ENCODE results near the gene SCRT2. TPM values are rescaled to one million over a fixed set of nuclear protein-coding genes. Genes with fewer than 3 reads are reported as not detected.

The SCRT2 gene
- total RNA-seq, 4 donors from 2014 or later: not detected

DNA sequence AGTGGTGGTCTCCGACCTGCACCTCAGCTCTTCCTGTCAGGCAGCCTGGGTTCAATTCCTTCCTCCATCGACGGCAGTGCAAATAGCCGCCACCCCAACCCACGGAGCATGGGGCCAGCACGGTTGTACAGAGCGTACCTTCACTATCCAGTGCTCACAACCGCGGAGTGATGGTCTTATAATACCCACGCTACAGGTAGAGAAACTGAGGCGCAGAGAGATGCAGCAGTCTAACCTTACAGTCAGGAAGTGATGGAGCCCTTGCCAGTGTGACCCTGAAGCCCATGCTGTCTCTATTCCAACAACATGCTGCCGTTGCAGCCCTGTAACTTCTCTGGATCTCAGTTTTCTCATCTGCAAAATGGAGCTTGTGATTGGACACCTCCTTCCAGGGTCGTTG is 11.0 kb downstream of the SCRT2 start:
- TF ChIP-seq POLR2AphosphoS5 (IDR thresholded peaks at IDR 0.05): no peak
- no peak for TF ChIP-seq POLR2A (IDR thresholded peaks at IDR 0.05; ENCODE audit: low read depth)
- TF ChIP-seq, protein P1, sequence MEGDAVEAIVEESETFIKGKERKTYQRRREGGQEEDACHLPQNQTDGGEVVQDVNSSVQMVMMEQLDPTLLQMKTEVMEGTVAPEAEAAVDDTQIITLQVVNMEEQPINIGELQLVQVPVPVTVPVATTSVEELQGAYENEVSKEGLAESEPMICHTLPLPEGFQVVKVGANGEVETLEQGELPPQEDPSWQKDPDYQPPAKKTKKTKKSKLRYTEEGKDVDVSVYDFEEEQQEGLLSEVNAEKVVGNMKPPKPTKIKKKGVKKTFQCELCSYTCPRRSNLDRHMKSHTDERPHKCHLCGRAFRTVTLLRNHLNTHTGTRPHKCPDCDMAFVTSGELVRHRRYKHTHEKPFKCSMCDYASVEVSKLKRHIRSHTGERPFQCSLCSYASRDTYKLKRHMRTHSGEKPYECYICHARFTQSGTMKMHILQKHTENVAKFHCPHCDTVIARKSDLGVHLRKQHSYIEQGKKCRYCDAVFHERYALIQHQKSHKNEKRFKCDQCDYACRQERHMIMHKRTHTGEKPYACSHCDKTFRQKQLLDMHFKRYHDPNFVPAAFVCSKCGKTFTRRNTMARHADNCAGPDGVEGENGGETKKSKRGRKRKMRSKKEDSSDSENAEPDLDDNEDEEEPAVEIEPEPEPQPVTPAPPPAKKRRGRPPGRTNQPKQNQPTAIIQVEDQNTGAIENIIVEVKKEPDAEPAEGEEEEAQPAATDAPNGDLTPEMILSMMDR (IDR thresholded peaks at IDR 0.05): no peak
- TF ChIP-seq EP300 (IDR thresholded peaks at IDR 0.05): no peak
- no peak for DNase-seq (ENCODE audit: extremely low spot score)
- Histone ChIP-seq H3K4me1 (peaks cover 12 to 14% (median 14%) of the 10 kb centered on the region in 4 donors), H3K9me3 (no peaks in the 10 kb centered on the region), H3K27ac (replicated peaks in 1 of 4) (no peak overlapping the region), H3K4me3 (no peak overlapping the region), H3K36me3 (no peaks in the 10 kb centered on the region), H3K27me3 (peaks cover 0 to 97% (median 49%) of the 10 kb centered on the region in 4 donors)
- intact Hi-C loops (cut with DNase I): no loop called here
- 50% methylated on average over 13 of the region's 13 CpGs for WGBS

DNA sequence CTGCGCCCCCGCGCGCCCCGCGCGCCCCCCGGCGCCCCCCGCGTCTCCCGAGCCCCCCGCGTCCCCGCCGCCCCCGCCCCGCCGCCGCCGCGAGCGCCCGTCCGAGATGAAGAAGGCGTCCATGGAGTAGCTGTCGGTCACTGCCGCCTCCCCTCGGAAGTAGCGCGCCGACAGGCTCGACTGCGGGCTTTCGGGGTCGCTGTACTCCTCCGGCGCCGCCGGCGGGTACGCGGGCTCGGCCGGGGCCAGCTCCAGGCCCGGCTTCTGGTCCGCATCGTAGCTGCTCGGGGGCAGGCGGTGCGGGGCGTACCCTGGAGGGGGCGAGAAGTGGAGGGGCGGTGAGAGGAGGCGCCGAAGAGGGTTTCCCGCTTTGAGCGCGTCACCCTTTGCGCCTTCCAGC is 11.5 kb downstream of the SCRT2 start:
- 8% methylated on average over 7 of the region's 60 CpGs for WGBS
- Histone ChIP-seq H3K4me3 (no peak overlapping the region), H3K36me3 (no peaks in the 10 kb centered on the region), H3K9me3 (no peaks in the 10 kb centered on the region), H3K27me3 (peaks cover 0 to 97% (median 49%) of the 10 kb centered on the region in 4 donors), H3K27ac (replicated peaks in 1 of 4) (no peak overlapping the region), H3K4me1 (peaks cover 12 to 14% (median 13%) of the 10 kb centered on the region in 4 donors)
- TF ChIP-seq EP300 (IDR thresholded peaks at IDR 0.05) (no peak), POLR2AphosphoS5 (IDR thresholded peaks at IDR 0.05) (no peak), POLR2A (IDR thresholded peaks at IDR 0.05; ENCODE audit: low read depth) (no peak)
- TF ChIP-seq, protein P1 (IDR thresholded peaks at IDR 0.05): no peak
- intact Hi-C loops (cut with DNase I): no loop called here
- DNase-seq (ENCODE audit: extremely low spot score): no peak

DNA sequence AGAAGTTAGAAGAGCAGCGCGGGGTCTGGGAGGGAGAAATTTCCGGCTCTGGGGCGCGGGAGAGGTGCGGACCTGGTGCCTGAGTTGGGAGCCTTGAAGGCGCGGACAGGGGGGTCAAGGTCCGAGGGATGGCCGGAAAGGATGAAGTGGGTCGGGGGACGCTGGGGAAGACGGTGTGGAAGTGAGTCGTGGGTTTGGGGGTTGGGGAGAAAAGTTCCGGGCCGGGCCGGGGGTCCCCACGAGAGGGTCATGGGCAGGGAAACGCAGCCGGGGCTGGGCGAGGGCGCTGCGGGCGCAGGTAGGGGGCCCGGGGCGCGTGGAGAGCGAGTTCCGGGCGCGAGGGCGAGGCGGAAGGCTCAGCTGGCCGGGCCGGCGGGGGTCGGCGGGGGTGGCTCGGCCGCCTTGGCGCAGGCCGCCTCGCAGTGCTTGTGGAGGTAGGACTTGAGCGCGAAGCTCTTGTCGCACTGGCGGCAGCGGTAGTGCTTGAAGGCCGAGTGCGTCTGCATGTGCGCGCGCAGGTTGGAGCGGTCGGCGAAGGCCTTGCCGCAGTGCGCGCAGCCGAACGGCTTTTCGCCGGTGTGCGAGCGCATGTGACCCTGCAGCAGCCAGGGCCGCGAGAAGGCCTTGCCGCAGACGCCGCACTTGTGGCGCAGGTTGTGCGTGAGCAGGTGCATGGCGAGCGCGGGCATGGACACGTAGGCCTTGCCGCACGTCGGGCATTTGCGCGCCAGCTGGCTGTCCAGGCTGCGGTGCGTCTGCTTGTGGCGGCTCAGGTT is 12.1 kb downstream of the SCRT2 start:
- WGBS: 11% methylated on average over 21 of the region's 84 CpGs

DNA sequence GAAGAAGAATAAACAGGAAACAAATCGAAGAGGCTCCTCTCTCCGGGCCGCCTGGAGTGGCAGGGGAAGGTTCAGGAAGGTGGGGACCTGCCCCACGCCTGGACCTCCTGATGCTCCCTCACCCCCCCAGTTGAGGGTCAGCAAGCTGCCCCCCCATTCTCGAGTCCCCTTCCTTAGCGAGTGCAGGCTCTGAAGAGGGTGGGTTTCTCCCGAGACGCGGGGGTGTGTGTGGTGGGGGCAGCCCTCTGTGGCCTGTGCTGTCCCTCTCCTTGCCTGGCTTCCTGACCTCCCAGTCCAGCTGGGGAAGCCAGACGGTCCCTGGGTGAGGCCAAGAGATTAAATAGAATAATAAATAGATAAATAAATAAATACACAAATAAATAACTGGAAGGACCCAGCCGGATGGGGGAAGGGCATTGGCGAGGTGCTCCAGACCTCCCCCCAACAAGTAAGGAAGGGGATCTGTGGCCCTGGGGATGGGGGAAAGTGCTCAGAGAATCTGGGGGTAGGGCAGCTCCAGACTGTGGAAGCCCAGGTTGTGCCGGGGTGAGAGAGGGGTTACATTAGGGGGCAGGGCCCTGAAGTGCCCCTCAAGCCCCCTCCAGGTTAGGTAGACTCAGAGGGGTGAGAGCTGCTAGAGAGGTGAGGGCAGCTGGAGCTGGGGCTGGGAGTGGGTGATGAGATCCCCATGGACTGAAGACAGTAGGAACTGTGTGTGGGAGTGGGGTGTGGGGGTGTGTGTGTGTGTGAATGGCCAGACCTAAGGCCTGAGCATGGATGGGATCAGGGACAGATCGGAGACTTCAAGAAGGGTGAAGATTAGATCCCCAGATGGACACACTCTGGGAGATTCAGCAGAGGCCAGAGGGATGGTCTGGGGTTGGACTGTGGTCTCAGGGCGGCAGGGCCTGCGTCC is 13.1 kb downstream of the SCRT2 start:
- peaks cover 1 to 14% (median 13%) of the 10 kb centered on the region in 4 donors for H3K4me1 ChIP-seq
- H3K27ac ChIP-seq (replicated peaks in 1 of 4): no peak overlapping the region
- 40% methylated on average over 10 of the region's 16 CpGs for WGBS
- no peaks in the 10 kb centered on the region for H3K36me3 ChIP-seq
- H3K27me3 ChIP-seq: peaks cover 0 to 93% (median 49%) of the 10 kb centered on the region in 4 donors
- H3K9me3 ChIP-seq: no peaks in the 10 kb centered on the region
- no peak for TF ChIP-seq POLR2AphosphoS5 (IDR thresholded peaks at IDR 0.05)
- TF ChIP-seq, protein P1 (IDR thresholded peaks at IDR 0.05): no peak
- no peak for TF ChIP-seq POLR2A (IDR thresholded peaks at IDR 0.05; ENCODE audit: low read depth)
- TF ChIP-seq EP300 (IDR thresholded peaks at IDR 0.05): no peak
- intact Hi-C loops (cut with DNase I): no loop called here
- DNase-seq (ENCODE audit: extremely low spot score): no peak
- no peak overlapping the region for H3K4me3 ChIP-seq

More for the DNA sequence above, 12.1 kb downstream of the SCRT2 start:
- Histone ChIP-seq H3K9me3 (no peaks in the 10 kb centered on the region), H3K27ac (replicated peaks in 1 of 4) (no peak overlapping the region), H3K27me3 (peaks cover 0 to 95% (median 49%) of the 10 kb centered on the region in 4 donors), H3K36me3 (no peaks in the 10 kb centered on the region), H3K4me1 (peaks cover 7 to 14% (median 13%) of the 10 kb centered on the region in 4 donors), H3K4me3 (no peak overlapping the region)
- no peak for DNase-seq (ENCODE audit: extremely low spot score)
- intact Hi-C loops (cut with DNase I): no loop called here
- TF ChIP-seq POLR2AphosphoS5 (IDR thresholded peaks at IDR 0.05) (no peak), EP300 (IDR thresholded peaks at IDR 0.05) (no peak), POLR2A (IDR thresholded peaks at IDR 0.05; ENCODE audit: low read depth) (no peak)
- TF ChIP-seq, protein P1 (IDR thresholded peaks at IDR 0.05): no peak

Data from esophagus muscularis mucosa (tissue), 4 donors.